Liver (tissue), 9 donors: ENCODE measurements around the gene ZNF329. TPM values are rescaled to one million over a fixed set of nuclear protein-coding genes. Genes with fewer than 3 reads are reported as not detected.

Experiments used
- DNase-seq: peaks from one replicate; pipeline ENCODE4 v3.0.0-alpha.2; 2017; ENCODE audit warnings: low spot score
- H3K27ac ChIP-seq, 2 donors: one replicate each; pipeline ENCODE4 v1.7.0; 2013; ENCODE audit warnings: inconsistent platforms in 2 of 2, low read length in 2 of 2, control low read depth in 1 of 2, low read depth in 1 of 2, mild to moderate bottlenecking in 1 of 2
- H3K27me3 ChIP-seq, 4 donors: one replicate each; pipeline versions ENCODE4 v1.6.1 to v1.7.0; 2013; ENCODE audit warnings: low read length in 3 of 4, inconsistent platforms in 1 of 4, mild to moderate bottlenecking in 1 of 4, moderate library complexity in 1 of 4; ENCODE audit not compliant: control insufficient read depth in 4 of 4, insufficient read depth in 4 of 4
- H3K36me3 ChIP-seq, 4 donors: one replicate each; pipeline versions ENCODE4 v1.6.1 to v1.7.0; 2013; ENCODE audit warnings: low read length in 3 of 4, mild to moderate bottlenecking in 3 of 4, low read depth in 1 of 4, moderate library complexity in 1 of 4; ENCODE audit not compliant: control insufficient read depth in 4 of 4, insufficient read depth in 3 of 4
- H3K4me1 ChIP-seq, 4 donors: one replicate each; pipeline versions ENCODE4 v1.6.1 to v1.7.0; 2013; ENCODE audit warnings: low read length in 3 of 4, mild to moderate bottlenecking in 3 of 4, moderate library complexity in 1 of 4; ENCODE audit not compliant: control insufficient read depth in 4 of 4, insufficient read depth in 4 of 4
- H3K4me3 ChIP-seq, 3 donors: one replicate each; pipeline versions ENCODE4 v1.6.1 to v1.7.0; 2013; ENCODE audit warnings: low read length in 3 of 3, control low read depth in 1 of 3, low read depth in 1 of 3, mild to moderate bottlenecking in 1 of 3
- H3K9ac ChIP-seq, 2 donors: one replicate each; pipeline ENCODE4 v1.7.0; 2013; ENCODE audit warnings: low read length in 2 of 2, mild to moderate bottlenecking in 2 of 2, moderate library complexity in 2 of 2, control low read depth in 1 of 2, low read depth in 1 of 2
- H3K9me3 ChIP-seq, 4 donors: one replicate each; pipeline versions ENCODE4 v1.6.1 to v1.7.0; 2013; ENCODE audit warnings: low read length in 3 of 4; ENCODE audit not compliant: control insufficient read depth in 4 of 4
- EGR1 ChIP-seq, 2 donors: IDR thresholded peaks; 2 replicates each; pipeline ENCODE4 v1.6.1; 2016 to 2018; ENCODE audit warnings: antibody characterized with exemption in 2 of 2, low read depth in 2 of 2
- FOXA1 ChIP-seq: IDR thresholded peaks from 2 replicates; pipeline ENCODE4 v1.6.1; 2016; ENCODE audit warnings: antibody characterized with exemption
- FOXA2 ChIP-seq: IDR thresholded peaks from 2 replicates; pipeline ENCODE4 v1.6.1; 2016; ENCODE audit warnings: antibody characterized with exemption
- GABPA ChIP-seq, 2 donors: IDR thresholded peaks in 1 of 2; conservative IDR thresholded peaks in 1 of 2; 2 replicates each; pipeline ENCODE4 v1.6.1; 2016; ENCODE audit warnings: antibody characterized with exemption in 2 of 2, mild to moderate bottlenecking in 1 of 2, moderate library complexity in 1 of 2
- HNF4A ChIP-seq, 2 donors: conservative IDR thresholded peaks; 2 replicates each; pipeline ENCODE4 v1.6.1; 2016; ENCODE audit warnings: antibody characterized with exemption in 2 of 2, mild to moderate bottlenecking in 2 of 2
- HNF4G ChIP-seq: IDR thresholded peaks from 2 replicates; pipeline ENCODE4 v1.6.1; 2016; ENCODE audit warnings: antibody characterized with exemption
- JUND ChIP-seq, 2 donors: IDR thresholded peaks; 2 replicates each; pipeline ENCODE4 v1.6.1; 2016; ENCODE audit warnings: antibody characterized with exemption in 2 of 2
- NR2F2 ChIP-seq: IDR thresholded peaks from 2 replicates; pipeline ENCODE4 v1.6.1; 2016; ENCODE audit warnings: antibody characterized with exemption
- RAD21 ChIP-seq, 2 donors: IDR thresholded peaks; 2 replicates each; pipeline ENCODE4 v1.6.1; 2016; ENCODE audit warnings: antibody characterized with exemption in 2 of 2, mild to moderate bottlenecking in 2 of 2
- RXRA ChIP-seq, 2 donors: IDR thresholded peaks; 2 replicates each; pipeline ENCODE4 v1.6.1; 2017 to 2018; ENCODE audit warnings: antibody characterized with exemption in 2 of 2, mild to moderate bottlenecking in 1 of 2
- SP1 ChIP-seq: IDR thresholded peaks from 2 replicates; pipeline ENCODE4 v1.6.1; 2018; ENCODE audit warnings: antibody characterized with exemption, mild to moderate bottlenecking
- TAF1 ChIP-seq: conservative IDR thresholded peaks from 2 replicates; pipeline ENCODE4 v1.6.1; 2016; ENCODE audit warnings: antibody characterized with exemption, mild to moderate bottlenecking
- YY1 ChIP-seq: IDR thresholded peaks from 2 replicates; pipeline ENCODE4 v1.6.1; 2016; ENCODE audit warnings: antibody characterized with exemption, mild to moderate bottlenecking
- WGBS: extraction: QIAGEN DNeasy Blood & Tissue Kit; methylation state at CpG from one replicate; pipeline ENCODE4 v1.1.7; 2013; 5-methylcytosine and 5-hydroxymethylcytosine counted together
- polyA plus RNA-seq, 2 donors: library from polyadenylated mRNA; stranded (reverse) in 1 of 2; unstranded in 1 of 2; fragments of 200-250 nt in 1 of 2; fragments of >200 nt in 1 of 2; fragmentation: Nextera tagmentation in 1 of 2; extraction: Ambion mirVana in 1 of 2; gene quantifications; one replicate each; pipeline versions ENCODE4 v1.2.1 to v1.2.3, GENCODE V29; 2013 to 2015
- total RNA-seq, 2 donors: library from RNA; depleted of rRNA; stranded (reverse); fragments of >200 nt; gene quantifications; one replicate each; pipeline ENCODE4 v1.2.3, GENCODE V29; 2014
- TF ChIP-seq, protein P1 (sequence below): IDR thresholded peaks from 2 replicates; pipeline ENCODE4 v1.6.1; 2016; ENCODE audit warnings: antibody characterized with exemption, mild to moderate bottlenecking
- TF ChIP-seq, protein P2 (sequence below): fragments of 150-350 bp; IDR thresholded peaks from 2 replicates; pipeline ENCODE4 v1.5.1; 2017; ENCODE audit warnings: improper control_type of control experiment, low read depth, low read length; ENCODE audit not compliant: missing input control
- TF ChIP-seq, protein P3 (sequence below): IDR thresholded peaks from 2 replicates; pipeline ENCODE4 v1.6.1; 2016; ENCODE audit warnings: antibody characterized with exemption
- TF ChIP-seq, protein P4 (sequence below): IDR thresholded peaks from 2 replicates; pipeline ENCODE4 v1.6.1; 2016; ENCODE audit warnings: antibody characterized with exemption
- TF ChIP-seq, protein P5 (sequence below): IDR thresholded peaks from 2 replicates; pipeline ENCODE4 v1.6.1; 2016; ENCODE audit warnings: antibody characterized with exemption
- donor health status: healthy.
- donor health status: healthy.
- donor health status: healthy.
- donor health status: healthy.
- donor health status: healthy.

The ZNF329 gene
- total and polyA plus RNA-seq, 4 donors = 1.2 to 6.8 (median 3.8) TPM

DNA sequence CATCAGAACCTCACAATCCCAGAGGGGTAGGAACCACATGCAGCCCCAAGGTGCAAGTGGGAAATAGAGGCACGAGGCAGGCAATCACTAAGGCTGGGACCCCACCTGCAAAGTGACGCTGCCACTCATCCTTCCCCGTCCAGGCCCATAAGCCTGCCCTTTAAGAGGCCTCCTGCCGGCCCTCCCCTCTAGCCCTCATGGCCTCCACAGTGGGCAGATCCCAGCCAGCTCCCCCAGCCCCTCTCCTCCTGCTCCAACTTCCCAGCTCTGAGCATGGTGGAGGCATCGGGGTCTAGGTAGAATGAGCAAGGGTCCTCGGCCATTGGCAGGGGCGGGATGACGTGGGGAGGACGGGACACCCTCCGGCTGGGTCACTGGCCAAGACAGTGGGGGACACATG lies 55.3 kb downstream of the ZNF329 start (continued):
- TF ChIP-seq, protein P1, sequence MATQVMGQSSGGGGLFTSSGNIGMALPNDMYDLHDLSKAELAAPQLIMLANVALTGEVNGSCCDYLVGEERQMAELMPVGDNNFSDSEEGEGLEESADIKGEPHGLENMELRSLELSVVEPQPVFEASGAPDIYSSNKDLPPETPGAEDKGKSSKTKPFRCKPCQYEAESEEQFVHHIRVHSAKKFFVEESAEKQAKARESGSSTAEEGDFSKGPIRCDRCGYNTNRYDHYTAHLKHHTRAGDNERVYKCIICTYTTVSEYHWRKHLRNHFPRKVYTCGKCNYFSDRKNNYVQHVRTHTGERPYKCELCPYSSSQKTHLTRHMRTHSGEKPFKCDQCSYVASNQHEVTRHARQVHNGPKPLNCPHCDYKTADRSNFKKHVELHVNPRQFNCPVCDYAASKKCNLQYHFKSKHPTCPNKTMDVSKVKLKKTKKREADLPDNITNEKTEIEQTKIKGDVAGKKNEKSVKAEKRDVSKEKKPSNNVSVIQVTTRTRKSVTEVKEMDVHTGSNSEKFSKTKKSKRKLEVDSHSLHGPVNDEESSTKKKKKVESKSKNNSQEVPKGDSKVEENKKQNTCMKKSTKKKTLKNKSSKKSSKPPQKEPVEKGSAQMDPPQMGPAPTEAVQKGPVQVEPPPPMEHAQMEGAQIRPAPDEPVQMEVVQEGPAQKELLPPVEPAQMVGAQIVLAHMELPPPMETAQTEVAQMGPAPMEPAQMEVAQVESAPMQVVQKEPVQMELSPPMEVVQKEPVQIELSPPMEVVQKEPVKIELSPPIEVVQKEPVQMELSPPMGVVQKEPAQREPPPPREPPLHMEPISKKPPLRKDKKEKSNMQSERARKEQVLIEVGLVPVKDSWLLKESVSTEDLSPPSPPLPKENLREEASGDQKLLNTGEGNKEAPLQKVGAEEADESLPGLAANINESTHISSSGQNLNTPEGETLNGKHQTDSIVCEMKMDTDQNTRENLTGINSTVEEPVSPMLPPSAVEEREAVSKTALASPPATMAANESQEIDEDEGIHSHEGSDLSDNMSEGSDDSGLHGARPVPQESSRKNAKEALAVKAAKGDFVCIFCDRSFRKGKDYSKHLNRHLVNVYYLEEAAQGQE = no peak
- TF ChIP-seq, protein P2, sequence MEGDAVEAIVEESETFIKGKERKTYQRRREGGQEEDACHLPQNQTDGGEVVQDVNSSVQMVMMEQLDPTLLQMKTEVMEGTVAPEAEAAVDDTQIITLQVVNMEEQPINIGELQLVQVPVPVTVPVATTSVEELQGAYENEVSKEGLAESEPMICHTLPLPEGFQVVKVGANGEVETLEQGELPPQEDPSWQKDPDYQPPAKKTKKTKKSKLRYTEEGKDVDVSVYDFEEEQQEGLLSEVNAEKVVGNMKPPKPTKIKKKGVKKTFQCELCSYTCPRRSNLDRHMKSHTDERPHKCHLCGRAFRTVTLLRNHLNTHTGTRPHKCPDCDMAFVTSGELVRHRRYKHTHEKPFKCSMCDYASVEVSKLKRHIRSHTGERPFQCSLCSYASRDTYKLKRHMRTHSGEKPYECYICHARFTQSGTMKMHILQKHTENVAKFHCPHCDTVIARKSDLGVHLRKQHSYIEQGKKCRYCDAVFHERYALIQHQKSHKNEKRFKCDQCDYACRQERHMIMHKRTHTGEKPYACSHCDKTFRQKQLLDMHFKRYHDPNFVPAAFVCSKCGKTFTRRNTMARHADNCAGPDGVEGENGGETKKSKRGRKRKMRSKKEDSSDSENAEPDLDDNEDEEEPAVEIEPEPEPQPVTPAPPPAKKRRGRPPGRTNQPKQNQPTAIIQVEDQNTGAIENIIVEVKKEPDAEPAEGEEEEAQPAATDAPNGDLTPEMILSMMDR = no peak
- TF ChIP-seq, protein P3, sequence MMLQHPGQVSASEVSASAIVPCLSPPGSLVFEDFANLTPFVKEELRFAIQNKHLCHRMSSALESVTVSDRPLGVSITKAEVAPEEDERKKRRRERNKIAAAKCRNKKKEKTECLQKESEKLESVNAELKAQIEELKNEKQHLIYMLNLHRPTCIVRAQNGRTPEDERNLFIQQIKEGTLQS = no peak
- TF ChIP-seq JUND (IDR thresholded peaks at IDR 0.05) (no peak), GABPA (IDR thresholded peaks at IDR 0.05 in 1 of 2, conservative IDR thresholded peaks at IDR 0.05 in 1 of 2) (no peak)

DNA sequence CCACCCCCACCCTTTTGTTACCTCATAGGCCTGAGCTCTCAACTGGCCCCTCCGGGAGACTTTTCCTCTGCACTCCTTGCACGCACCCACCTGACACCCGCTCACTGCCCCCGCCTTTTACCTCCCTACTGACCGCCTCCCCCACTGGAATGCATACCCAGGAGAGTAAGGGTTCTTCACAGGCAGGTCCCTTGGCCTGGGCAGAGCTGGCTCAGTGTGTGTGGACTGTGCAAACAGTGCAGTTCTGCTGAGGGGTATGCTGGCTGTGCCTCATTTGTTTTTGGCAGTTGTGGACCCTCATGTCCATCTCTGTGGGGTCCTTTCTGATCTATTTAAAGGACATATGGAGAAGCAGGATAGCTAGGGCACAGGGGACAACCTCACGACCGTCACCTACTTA lies 57.5 kb downstream of the ZNF329 start:
- TF ChIP-seq EGR1 (IDR thresholded peaks at IDR 0.05; ENCODE audit: low read depth in 2 of 2) (no peak), SP1 (no peak), FOXA1 (no peak), FOXA2 (no peak), GABPA (IDR thresholded peaks at IDR 0.05 in 1 of 2, conservative IDR thresholded peaks at IDR 0.05 in 1 of 2) (no peak), YY1 (no peak), JUND (IDR thresholded peaks at IDR 0.05) (no peak), HNF4A (conservative IDR thresholded peaks at IDR 0.05) (no peak), HNF4G (no peak), TAF1 (no peak), NR2F2 (no peak), RAD21 (IDR thresholded peaks at IDR 0.05) (no peak), RXRA (IDR thresholded peaks at IDR 0.05) (no peak)
- TF ChIP-seq, protein P4, sequence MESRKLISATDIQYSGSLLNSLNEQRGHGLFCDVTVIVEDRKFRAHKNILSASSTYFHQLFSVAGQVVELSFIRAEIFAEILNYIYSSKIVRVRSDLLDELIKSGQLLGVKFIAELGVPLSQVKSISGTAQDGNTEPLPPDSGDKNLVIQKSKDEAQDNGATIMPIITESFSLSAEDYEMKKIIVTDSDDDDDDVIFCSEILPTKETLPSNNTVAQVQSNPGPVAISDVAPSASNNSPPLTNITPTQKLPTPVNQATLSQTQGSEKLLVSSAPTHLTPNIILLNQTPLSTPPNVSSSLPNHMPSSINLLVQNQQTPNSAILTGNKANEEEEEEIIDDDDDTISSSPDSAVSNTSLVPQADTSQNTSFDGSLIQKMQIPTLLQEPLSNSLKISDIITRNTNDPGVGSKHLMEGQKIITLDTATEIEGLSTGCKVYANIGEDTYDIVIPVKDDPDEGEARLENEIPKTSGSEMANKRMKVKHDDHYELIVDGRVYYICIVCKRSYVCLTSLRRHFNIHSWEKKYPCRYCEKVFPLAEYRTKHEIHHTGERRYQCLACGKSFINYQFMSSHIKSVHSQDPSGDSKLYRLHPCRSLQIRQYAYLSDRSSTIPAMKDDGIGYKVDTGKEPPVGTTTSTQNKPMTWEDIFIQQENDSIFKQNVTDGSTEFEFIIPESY = no peak
- TF ChIP-seq, protein P5, sequence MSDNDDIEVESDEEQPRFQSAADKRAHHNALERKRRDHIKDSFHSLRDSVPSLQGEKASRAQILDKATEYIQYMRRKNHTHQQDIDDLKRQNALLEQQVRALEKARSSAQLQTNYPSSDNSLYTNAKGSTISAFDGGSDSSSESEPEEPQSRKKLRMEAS = no peak
- TF ChIP-seq, protein P1 = no peak
- TF ChIP-seq, protein P3 = no peak
- TF ChIP-seq, protein P2 = no peak
- no peaks in the 10 kb centered on the region for H3K27me3 ChIP-seq
- no peak for DNase-seq
- H3K36me3 ChIP-seq = no peaks in the 10 kb centered on the region
- 98% methylated on average over 7 of the region's 7 CpGs for WGBS
- no peak overlapping the region for H3K9ac ChIP-seq
- no peak overlapping the region for H3K4me3 ChIP-seq
- peaks cover 0 to 6% (median 2%) of the 10 kb centered on the region in 4 donors for H3K4me1 ChIP-seq
- H3K9me3 ChIP-seq = peaks cover 20 to 33% (median 27%) of the 10 kb centered on the region in 4 donors
- no peak overlapping the region for H3K27ac ChIP-seq
